HG03520 (cell line): Measurements from ENCODE around the gene PORCN.
A peak's percentile ranks its signal among the peaks of the same experiment; 100 is the strongest.
"Not testable (repeated sequence)": the region's sequence is repeated elsewhere in the genome, so short reads cannot be mapped to it uniquely, and the experiment has no call there.

Experiments
- ATAC-seq: cut with Tn5 transposase; IDR thresholded peaks from one replicate; pipeline ENCODE4 v1.9.1; 2021; ENCODE audit warnings: mild to moderate bottlenecking, moderate library complexity; ENCODE audit not compliant: unreplicated experiment

Gene PORCN

DNA sequence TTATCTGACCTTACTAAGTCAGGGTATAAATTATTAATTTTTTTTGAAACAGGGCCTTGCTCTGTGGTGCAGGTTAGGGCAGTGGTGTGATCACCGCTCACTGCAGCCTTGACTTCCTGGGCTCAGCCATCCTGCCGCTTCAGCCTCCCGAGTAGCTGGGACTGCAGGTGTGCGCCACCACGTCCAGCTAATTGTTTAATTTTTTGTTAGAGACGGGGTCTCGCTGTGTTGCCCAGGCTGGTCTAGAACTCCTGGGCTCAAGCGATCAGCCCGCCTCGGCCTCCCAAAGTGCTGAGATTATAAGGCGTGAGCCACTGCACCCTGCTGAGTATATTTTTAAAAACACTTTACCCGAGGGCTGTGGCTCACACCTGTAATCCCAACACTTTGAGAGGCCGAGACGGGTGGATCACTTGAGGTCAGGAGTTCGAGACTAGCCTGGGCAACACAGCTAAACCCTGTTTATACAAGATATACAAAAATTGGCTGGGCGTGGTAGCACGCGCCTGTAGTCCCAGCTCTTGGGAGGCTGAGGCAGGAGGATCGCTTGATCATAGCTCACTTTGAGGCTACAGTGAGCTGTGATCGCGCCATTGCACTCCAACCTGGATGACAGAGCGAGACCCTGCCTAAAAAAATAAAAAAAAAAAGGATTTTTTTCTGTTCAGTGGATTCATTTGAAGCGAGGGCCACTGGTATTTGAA is 30.0 kb downstream of the PORCN start:
- no peak for ATAC-seq

- ATAC-seq: peak; percentile 82
These were observed 30.7 kb downstream of the PORCN start, which contains the start of gene TBC1D25 for GRCh38 chrX:48539345-48540027. TSS of gene TBC1D25 (plus strand) at chrX:48539714. CDS start at chrX:48539798, 84 bp downstream.

GRCh38 chrX:48540028-48540375 is 31.2 kb downstream of the PORCN start:
- peak; percentile 16 for ATAC-seq

DNA sequence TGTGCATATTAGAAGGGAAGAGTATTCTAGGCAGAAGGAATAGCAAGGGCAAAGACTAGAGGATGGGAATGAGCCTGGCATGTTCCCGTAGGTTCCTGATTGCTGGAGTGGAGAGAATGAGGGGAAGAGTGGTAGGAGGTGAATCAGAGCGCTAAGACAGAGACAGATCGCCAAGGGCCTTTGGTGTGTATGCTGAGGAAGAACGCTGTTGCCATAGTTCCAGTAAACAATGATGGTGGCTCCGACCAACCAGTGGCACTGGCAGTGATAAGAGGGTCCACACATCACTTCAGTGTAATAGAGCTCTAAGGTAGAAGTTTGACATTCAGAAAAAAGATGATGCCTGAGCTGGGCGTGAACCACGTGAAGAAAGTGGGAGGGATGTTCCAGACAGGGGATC is 31.7 kb downstream of the PORCN start:
- ATAC-seq: no peak

DNA sequence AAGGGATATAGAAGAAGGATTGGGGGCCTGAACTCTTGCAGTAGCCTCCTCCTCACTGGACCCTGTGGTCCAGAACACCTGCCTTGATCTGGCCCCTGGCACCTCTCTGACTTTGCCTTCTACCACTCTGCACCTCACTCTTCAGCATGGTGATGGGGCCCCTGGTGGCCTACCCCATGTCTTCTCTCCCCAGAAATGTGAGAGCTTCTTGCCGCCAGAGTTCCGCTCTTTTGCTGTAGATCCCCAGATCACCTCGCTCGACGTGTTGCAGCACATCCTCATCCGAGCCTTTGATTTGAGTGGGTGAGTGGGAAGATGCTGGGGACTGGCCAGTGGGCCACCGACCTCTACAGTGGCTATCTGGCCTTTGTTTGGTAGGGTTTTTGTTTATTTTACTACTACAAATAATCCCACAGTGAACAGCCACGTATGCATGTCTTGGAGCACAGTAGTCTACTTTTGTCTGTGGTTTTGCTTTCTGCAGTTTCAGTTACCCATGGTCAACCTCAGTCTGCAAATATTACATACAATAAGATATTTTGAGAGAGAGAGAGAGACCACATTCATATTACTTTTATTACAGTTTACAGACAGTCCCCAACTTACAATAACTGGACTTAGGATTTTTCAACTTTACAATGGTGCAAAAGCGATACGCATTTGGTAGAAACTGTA is 32.5 kb downstream of the PORCN start:
- no peak for ATAC-seq

- no peak for ATAC-seq
These were observed 40.1 kb downstream of the PORCN start for GRCh38 chrX:48548871-48549270.

DNA sequence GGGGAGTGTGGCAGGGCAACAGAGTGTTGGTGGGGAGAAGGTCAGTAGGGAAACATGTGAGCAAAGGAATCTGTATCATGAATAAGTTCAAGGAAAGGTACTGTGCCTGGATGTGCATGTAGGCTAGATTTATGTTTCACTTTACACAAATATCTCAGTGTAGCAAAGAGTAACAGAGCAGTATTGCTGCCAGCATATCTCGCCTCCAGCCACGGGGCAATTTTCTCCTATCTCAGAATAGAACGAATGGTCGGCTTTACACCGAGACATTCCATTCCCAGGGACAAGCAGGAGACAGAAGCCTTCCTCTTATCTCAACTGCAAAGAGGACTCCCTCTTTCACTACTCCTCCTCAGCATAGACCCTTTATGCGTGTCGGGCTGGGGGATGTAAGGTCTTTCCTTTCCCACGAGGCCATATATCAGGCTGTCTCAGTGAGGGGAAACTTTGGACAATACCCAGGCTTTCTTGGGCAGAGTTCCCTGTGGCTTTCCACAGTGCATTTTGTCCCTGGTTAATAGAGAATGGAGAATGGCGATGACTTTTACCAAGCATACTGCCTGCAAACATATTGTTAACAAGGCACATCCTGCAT is 47.0 kb downstream of the PORCN start:
- ATAC-seq: not testable (repeated sequence)

GRCh38 chrX:48558271-48558670 is 49.5 kb downstream of the PORCN start:
- ATAC-seq: no peak

GRCh38 chrX:48559636-48560035 is 50.8 kb downstream of the PORCN start:
- no peak for ATAC-seq

- ATAC-seq: no peak
These were observed 51.3 kb downstream of the PORCN start for GRCh38 chrX:48560056-48560455.

GRCh38 chrX:48560681-48561080 is 51.9 kb downstream of the PORCN start:
- ATAC-seq: no peak

- ATAC-seq: no peak
These were observed 61.2 kb downstream of the PORCN start for GRCh38 chrX:48569958-48570357.
